ENCODE measurements around the gene KCTD21. TPM values are rescaled to one million over a fixed set of nuclear protein-coding genes. Genes with fewer than 3 reads are reported as not detected.
A peak's percentile ranks its signal among the peaks of the same experiment; 100 is the strongest.

Gene KCTD21
- total RNA-seq, 4 donors from 2014 or later = 8.7 to 25.2 (median 16.9) TPM

DNA sequence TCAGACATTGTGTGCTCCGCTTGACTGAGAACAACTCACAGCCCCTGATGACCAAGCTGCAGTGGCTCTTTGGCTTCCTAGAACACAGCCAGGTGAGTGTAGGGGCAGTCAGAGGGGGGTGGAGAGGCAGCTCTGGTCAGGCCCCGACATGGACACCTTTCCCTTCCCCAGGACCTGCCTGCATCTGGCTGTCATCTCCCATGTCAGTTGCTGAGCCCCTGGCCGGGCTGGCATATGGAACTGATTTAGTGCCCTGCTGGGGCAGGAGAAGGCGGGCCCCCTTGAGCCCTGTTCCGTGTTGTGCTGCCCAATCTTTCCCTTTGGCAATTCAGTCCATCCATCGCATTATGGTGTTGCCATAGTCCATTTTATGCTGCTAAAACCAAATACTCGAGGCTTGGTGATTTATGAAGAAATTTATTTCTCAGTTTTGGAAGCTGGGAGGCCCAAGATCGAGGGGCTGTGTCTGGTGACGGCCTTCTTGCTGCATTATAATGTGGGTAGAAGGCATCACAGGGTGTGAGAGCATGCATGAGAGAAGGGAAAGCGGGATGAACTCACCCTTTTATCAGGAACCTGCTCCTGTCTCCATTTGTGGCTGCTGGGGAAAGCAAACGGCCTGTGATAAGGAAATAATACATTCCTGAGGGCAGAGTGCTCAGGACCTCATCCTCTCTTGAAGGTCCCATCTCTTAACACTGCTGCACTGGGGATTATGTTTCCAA is 19.3 kb upstream of the KCTD21 start:
- TF ChIP-seq, protein P1, sequence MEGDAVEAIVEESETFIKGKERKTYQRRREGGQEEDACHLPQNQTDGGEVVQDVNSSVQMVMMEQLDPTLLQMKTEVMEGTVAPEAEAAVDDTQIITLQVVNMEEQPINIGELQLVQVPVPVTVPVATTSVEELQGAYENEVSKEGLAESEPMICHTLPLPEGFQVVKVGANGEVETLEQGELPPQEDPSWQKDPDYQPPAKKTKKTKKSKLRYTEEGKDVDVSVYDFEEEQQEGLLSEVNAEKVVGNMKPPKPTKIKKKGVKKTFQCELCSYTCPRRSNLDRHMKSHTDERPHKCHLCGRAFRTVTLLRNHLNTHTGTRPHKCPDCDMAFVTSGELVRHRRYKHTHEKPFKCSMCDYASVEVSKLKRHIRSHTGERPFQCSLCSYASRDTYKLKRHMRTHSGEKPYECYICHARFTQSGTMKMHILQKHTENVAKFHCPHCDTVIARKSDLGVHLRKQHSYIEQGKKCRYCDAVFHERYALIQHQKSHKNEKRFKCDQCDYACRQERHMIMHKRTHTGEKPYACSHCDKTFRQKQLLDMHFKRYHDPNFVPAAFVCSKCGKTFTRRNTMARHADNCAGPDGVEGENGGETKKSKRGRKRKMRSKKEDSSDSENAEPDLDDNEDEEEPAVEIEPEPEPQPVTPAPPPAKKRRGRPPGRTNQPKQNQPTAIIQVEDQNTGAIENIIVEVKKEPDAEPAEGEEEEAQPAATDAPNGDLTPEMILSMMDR (IDR thresholded peaks at IDR 0.05) = no peak
- TF ChIP-seq POLR2A (IDR thresholded peaks at IDR 0.05) = no peak
- H3K27ac ChIP-seq = no peak overlapping the region
- H3K4me3 ChIP-seq = no peak overlapping the region
- H3K27me3 ChIP-seq = no peaks in the 10 kb centered on the region
- no peaks in the 10 kb centered on the region for H3K9me3 ChIP-seq
- DNase-seq = no peak
- H3K36me3 ChIP-seq = peaks cover 0 to 22% (median 0%) of the 10 kb centered on the region in 3 donors
- peaks cover 0 to 1% (median 0%) of the 10 kb centered on the region in 4 donors for H3K4me1 ChIP-seq

DNA sequence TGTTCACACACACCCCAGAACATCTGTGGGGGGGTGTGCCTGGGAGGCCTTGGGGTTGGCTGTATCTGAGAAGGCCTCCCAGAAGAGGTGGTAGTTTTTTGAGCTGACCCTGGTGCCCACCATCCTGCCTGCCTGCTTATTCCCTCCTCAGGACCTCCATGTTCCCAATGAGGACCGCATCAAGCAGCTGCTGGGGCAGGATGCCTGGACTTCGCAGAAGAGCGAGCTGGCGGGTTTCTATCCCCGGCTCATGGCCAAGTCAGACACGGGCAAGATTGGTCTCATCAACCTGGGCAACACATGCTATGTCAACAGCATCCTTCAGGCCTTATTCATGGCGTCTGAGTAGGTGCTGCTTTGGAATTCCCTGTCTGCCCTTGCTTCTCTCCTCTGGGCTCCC is 17.3 kb upstream of the KCTD21 start:
- peaks cover 0 to 33% (median 0%) of the 10 kb centered on the region in 3 donors for H3K36me3 ChIP-seq
- no peak overlapping the region for H3K27ac ChIP-seq
- H3K9me3 ChIP-seq = no peaks in the 10 kb centered on the region
- no peak for DNase-seq
- no peaks in the 10 kb centered on the region for H3K27me3 ChIP-seq
- no peak overlapping the region for H3K4me3 ChIP-seq
- H3K4me1 ChIP-seq = peaks cover 0 to 4% (median 0%) of the 10 kb centered on the region in 4 donors
- TF ChIP-seq, protein P1 (IDR thresholded peaks at IDR 0.05) = no peak
- no peak for TF ChIP-seq POLR2A (IDR thresholded peaks at IDR 0.05)

DNA sequence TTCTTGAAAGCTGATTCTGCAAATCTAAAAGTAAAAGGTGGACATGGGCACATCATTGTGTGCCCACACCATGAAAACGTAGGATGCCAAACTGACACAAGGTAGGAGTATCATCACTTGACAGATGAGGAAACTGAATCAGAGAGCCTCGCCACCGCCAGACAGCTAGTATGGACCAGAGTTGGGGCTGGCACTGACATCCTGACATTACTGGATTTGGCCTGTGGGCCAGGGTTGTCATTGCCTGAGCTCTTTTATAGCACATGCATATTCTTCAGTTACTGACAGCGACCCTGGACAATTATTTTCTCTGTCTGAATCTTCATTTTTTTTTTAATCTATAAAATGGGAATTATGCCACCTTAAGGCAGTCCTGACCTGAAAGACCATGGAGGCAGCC is 16.8 kb upstream of the KCTD21 start:
- no peak overlapping the region for H3K27ac ChIP-seq
- peaks cover 0 to 4% (median 0%) of the 10 kb centered on the region in 4 donors for H3K4me1 ChIP-seq
- H3K36me3 ChIP-seq = peaks cover 0 to 34% (median 0%) of the 10 kb centered on the region in 3 donors
- no peaks in the 10 kb centered on the region for H3K27me3 ChIP-seq
- TF ChIP-seq, protein P1 (IDR thresholded peaks at IDR 0.05) = no peak
- no peak for TF ChIP-seq POLR2A (IDR thresholded peaks at IDR 0.05)
- DNase-seq = peak in 1 of 3 donors; percentile 21
- no peaks in the 10 kb centered on the region for H3K9me3 ChIP-seq
- no peak overlapping the region for H3K4me3 ChIP-seq

DNA sequence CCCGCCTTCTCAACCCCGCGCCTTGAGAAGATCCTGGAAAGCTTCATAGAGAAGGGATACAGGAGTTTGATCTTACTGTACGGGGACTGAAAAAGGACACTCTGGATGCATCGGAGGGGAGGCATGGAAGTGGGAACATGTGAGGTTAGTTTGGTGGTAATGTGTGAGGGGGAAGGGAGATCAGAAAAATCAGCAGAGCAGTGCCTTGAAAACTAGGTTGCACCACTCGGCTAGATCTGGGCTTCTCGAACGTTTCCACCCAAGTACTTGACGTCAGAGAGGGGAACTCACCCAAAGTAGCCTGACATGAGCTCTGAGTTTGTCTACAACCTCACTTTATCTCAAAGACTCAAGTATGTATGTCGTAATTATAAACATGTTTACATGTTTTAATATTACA is 14.8 kb upstream of the KCTD21 start:
- Histone ChIP-seq H3K27ac (peak overlapping the region; percentile 2 to 66 (median 52)), H3K27me3 (no peaks in the 10 kb centered on the region), H3K9me3 (no peaks in the 10 kb centered on the region), H3K36me3 (peaks cover 0 to 33% (median 0%) of the 10 kb centered on the region in 3 donors), H3K4me1 (peaks cover 0 to 4% (median 0%) of the 10 kb centered on the region in 4 donors), H3K4me3 (peak overlapping the region in 1 of 4 donors; percentile 28)
- no peak for TF ChIP-seq POLR2A (IDR thresholded peaks at IDR 0.05)
- TF ChIP-seq, protein P1 (IDR thresholded peaks at IDR 0.05) = no peak
- peak in 2 of 3 donors; percentile 30 to 57 for DNase-seq

DNA sequence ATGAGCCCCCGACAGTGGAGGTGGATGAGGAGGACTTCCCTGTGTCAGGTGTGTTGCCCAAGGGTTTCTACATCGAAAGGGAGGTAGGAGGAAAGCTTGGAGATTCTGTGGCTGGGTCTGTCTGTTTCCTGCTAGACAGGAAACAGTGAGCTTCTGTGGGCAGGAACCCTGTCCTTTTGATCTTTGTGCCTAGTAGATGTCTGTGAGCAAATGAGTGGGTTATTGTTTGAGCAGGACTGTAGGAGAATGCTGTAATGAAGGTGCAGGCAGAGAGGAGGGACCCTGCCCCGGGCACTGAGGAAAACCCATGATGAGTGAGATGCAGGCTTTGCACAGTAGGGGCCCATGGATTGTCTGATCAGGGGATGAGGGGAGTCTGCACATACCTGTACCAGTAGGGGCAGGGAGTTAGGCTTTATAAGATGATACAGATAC is 14.3 kb upstream of the KCTD21 start:
- peak overlapping the region in 1 of 4 donors; percentile 28 for H3K4me3 ChIP-seq
- H3K36me3 ChIP-seq = peaks cover 0 to 33% (median 0%) of the 10 kb centered on the region in 3 donors
- DNase-seq = peak in 2 of 3 donors; percentile 66 to 74
- H3K27me3 ChIP-seq = no peaks in the 10 kb centered on the region
- H3K27ac ChIP-seq = peak overlapping the region; percentile 2 to 66 (median 52)
- H3K9me3 ChIP-seq = no peaks in the 10 kb centered on the region
- H3K4me1 ChIP-seq = peaks cover 0 to 4% (median 0%) of the 10 kb centered on the region in 4 donors
- TF ChIP-seq POLR2A (IDR thresholded peaks at IDR 0.05) = no peak
- TF ChIP-seq, protein P1 (IDR thresholded peaks at IDR 0.05) = no peak
